SW 1271 (cell line): ENCODE results near the gene ITGA8.
A peak's percentile ranks its signal among the peaks of the same experiment; 100 is the strongest.

Experiments
- DNase-seq, 2 experiments: peaks; one replicate each; lab custom pipeline; 2025; lab: John Stamatoyannopoulos, UW

The ITGA8 gene

GRCh38 chr10:15735763-15736162 is 16.0 kb upstream of the ITGA8 start:
- DNase-seq: no peak

- DNase-seq: no peak
Observed at GRCh38 chr10:15730341-15730740, 10.6 kb upstream of the ITGA8 start.

GRCh38 chr10:15729890-15730289 is 10.2 kb upstream of the ITGA8 start:
- DNase-seq: no peak

- DNase-seq: no peak
Observed at GRCh38 chr10:15726042-15726441, 6.3 kb upstream of the ITGA8 start.

- peak in 1 of 2 experiments; percentile 23 for DNase-seq
Observed at GRCh38 chr10:15725603-15726002, 5.9 kb upstream of the ITGA8 start.

- DNase-seq: no peak
Observed at GRCh38 chr10:15724683-15725082, 5.0 kb upstream of the ITGA8 start.

GRCh38 chr10:15723803-15724202 is 4.1 kb upstream of the ITGA8 start:
- DNase-seq: no peak

- no peak for DNase-seq
Observed at GRCh38 chr10:15720635-15721287, 1.0 kb upstream of the ITGA8 start.

- DNase-seq: no peak
Observed at GRCh38 chr10:15719049-15719898, 448 bp downstream of the ITGA8 start.

- no peak for DNase-seq
Observed at GRCh38 chr10:15718694-15719048, 1.1 kb downstream of the ITGA8 start.

- DNase-seq: no peak
Observed at GRCh38 chr10:15715619-15716227, 4.0 kb downstream of the ITGA8 start.

- no peak for DNase-seq
Observed at GRCh38 chr10:15714847-15715246, 4.9 kb downstream of the ITGA8 start.

GRCh38 chr10:15712883-15713282 is 6.8 kb downstream of the ITGA8 start:
- DNase-seq: no peak

- no peak for DNase-seq
Observed at GRCh38 chr10:15710455-15710854, 9.3 kb downstream of the ITGA8 start.

- DNase-seq: no peak
Observed at GRCh38 chr10:15705298-15705697, 14.4 kb downstream of the ITGA8 start.

GRCh38 chr10:15704581-15704968 is 15.1 kb downstream of the ITGA8 start:
- no peak for DNase-seq

GRCh38 chr10:15703944-15704580 is 15.7 kb downstream of the ITGA8 start:
- DNase-seq: no peak

- DNase-seq: no peak
Observed at GRCh38 chr10:15703151-15703880, 16.4 kb downstream of the ITGA8 start.

- DNase-seq: no peak
Observed at GRCh38 chr10:15700078-15700674, 19.5 kb downstream of the ITGA8 start.

- DNase-seq: no peak
Observed at GRCh38 chr10:15695852-15696251, 23.9 kb downstream of the ITGA8 start.

- DNase-seq: no peak
Observed at GRCh38 chr10:15690031-15690430, 29.7 kb downstream of the ITGA8 start.

- no peak for DNase-seq
Observed at GRCh38 chr10:15684768-15685167, 35.0 kb downstream of the ITGA8 start.
